Measurements from ENCODE around the gene KCTD19. TPM values are rescaled to one million over a fixed set of nuclear protein-coding genes. Genes with fewer than 3 reads are reported as not detected.

The KCTD19 gene
- total and polyA plus RNA-seq, 10 donors = 0.16 to 0.73 (median 0.41) TPM; not detected in 2

- WGBS, 5 donors = 0 to 15% (median 5%) methylated on average over 5 of the region's 5 CpGs
These were observed 82.0 kb downstream of the KCTD19 start for GRCh38 chr16:67244387-67245185.

GRCh38 chr16:67243481-67243880, 83.1 kb downstream of the KCTD19 start:
- Histone ChIP-seq H3K4me1 (peaks cover 57 to 97% (median 85%) of the 10 kb centered on the region in 6 donors), H3K36me3 (peaks cover 0 to 46% (median 15%) of the 10 kb centered on the region in 6 donors), H3K27ac (peak overlapping the region; percentile 89 to 96 (median 92)), H3K27me3 (replicated peaks in 1 of 7) (peaks cover 0 to 6% (median 0%) of the 10 kb centered on the region in 7 donors), H3K4me3 (peak overlapping the region in 5 of 8 donors; percentile 87 to 95 (median 93)), H3K9me3 (no peaks in the 10 kb centered on the region)
- DNase-seq = peak; percentile 73
- 56 to 76% (median 67%) methylated on average over 4 of the region's 4 CpGs for WGBS, 5 donors
- intact Hi-C loops (cut with DNase I; ENCODE audit: low total_unique reads) = no loop called here
- TF ChIP-seq POLR2A (IDR thresholded peaks at IDR 0.05) = no peak
- TF ChIP-seq POLR2AphosphoS5 (IDR thresholded peaks at IDR 0.05) = no peak
- no peak for TF ChIP-seq CTCF (IDR thresholded peaks at IDR 0.05 in 8 of 11, conservative IDR thresholded peaks at IDR 0.05 in 3 of 11)

More at GRCh38 chr16:67244387-67245185, 82.0 kb downstream of the KCTD19 start:
- TF ChIP-seq CTCF (IDR thresholded peaks at IDR 0.05 in 8 of 11, conservative IDR thresholded peaks at IDR 0.05 in 3 of 11) (peak in 4 of 11 experiments; percentile 9 to 30 (median 19)), POLR2A (IDR thresholded peaks at IDR 0.05) (no peak), POLR2AphosphoS5 (IDR thresholded peaks at IDR 0.05) (peak; percentile 47 to 83 (median 71))
- Histone ChIP-seq H3K27me3 (replicated peaks in 1 of 7) (peaks cover 0 to 17% (median 7%) of the 10 kb centered on the region in 7 donors), H3K27ac (peak overlapping the region; percentile 89 to 96 (median 92)), H3K4me3 (peak overlapping the region in 7 of 8 donors; percentile 87 to 95 (median 93)), H3K4me1 (peaks cover 57 to 97% (median 88%) of the 10 kb centered on the region in 6 donors), H3K36me3 (peaks cover 0 to 35% (median 4%) of the 10 kb centered on the region in 6 donors), H3K9me3 (no peaks in the 10 kb centered on the region)
- intact Hi-C loops (cut with DNase I; ENCODE audit: low total_unique reads) = no loop called here
- DNase-seq = peak; percentile 95

- peak overlapping the region in 1 of 8 donors; percentile 10 for H3K4me3 ChIP-seq
- no peaks in the 10 kb centered on the region for H3K27me3 ChIP-seq (replicated peaks in 1 of 7)
- TF ChIP-seq CTCF (IDR thresholded peaks at IDR 0.05 in 8 of 11, conservative IDR thresholded peaks at IDR 0.05 in 3 of 11) = no peak
- TF ChIP-seq POLR2AphosphoS5 (IDR thresholded peaks at IDR 0.05) = peak in 2 of 3 donors; percentile 11 to 38
- intact Hi-C loops (cut with DNase I; ENCODE audit: low total_unique reads) = no loop called here
- H3K4me1 ChIP-seq = peaks cover 50 to 97% (median 79%) of the 10 kb centered on the region in 6 donors
- peaks cover 0 to 58% (median 28%) of the 10 kb centered on the region in 6 donors for H3K36me3 ChIP-seq
- peak overlapping the region in 7 of 8 donors; percentile 58 to 96 (median 92) for H3K27ac ChIP-seq
- DNase-seq = peak; percentile 77
- 55 to 93% (median 69%) methylated on average over 3 to 4 of the region's 4 CpGs for WGBS, 5 donors
- no peaks in the 10 kb centered on the region for H3K9me3 ChIP-seq
These were observed 84.3 kb downstream of the KCTD19 start for GRCh38 chr16:67242138-67242730.
